H1 (cell line): ENCODE measurements around the gene RIMKLA. TPM values are rescaled to one million over a fixed set of nuclear protein-coding genes. Genes with fewer than 3 reads are reported as not detected.

Source experiments
- CTCF ChIA-PET: fragments of 300-600 bp; sonication (Branson Sonifier 250); formaldehyde crosslinking; loops from one replicate; lab custom pipeline; 2021; ENCODE audit not compliant: partially characterized antibody; lab: Charles Lee
- POLR2A ChIA-PET: fragments of 300-600 bp; sonication (Branson Sonifier 250); formaldehyde crosslinking; loops from one replicate; lab custom pipeline; 2021; ENCODE audit warnings: inconsistent platforms; ENCODE audit not compliant: partially characterized antibody; lab: Charles Lee
- DNase-seq, 2 experiments: peaks; one replicate each; pipeline versions ENCODE4 v3.0.0 to v3.0.0-alpha.2; 2010 to 2022; ENCODE audit warnings: low spot score in 2 of 2, low read depth in 1 of 2, mixed read lengths in 1 of 2
- FAIRE-seq: peaks from 2 replicates; lab custom pipeline; 2011; peaks lifted over from hg19 to GRCh38; lab: Jason Lieb, UNC
- H2AFZ ChIP-seq: 2 replicates; pipeline ENCODE4 v1.8.1; 2012; ENCODE audit warnings: low read length, inconsistent platforms
- H2AK5ac ChIP-seq: 2 replicates; pipeline ENCODE4 v1.6.1; 2013; ENCODE audit warnings: low read depth, low read length
- H2BK120ac ChIP-seq: replicated peaks from 2 replicates; pipeline ENCODE3; 2013; ENCODE audit warnings: low read depth, low read length, inconsistent platforms
- H2BK12ac ChIP-seq: 2 replicates; pipeline ENCODE4 v1.6.1; 2013; ENCODE audit warnings: low read depth, low read length
- H2BK15ac ChIP-seq: 2 replicates; pipeline ENCODE4 v1.6.1; 2013; ENCODE audit warnings: low read length
- H2BK20ac ChIP-seq: 2 replicates; pipeline ENCODE4 v1.6.1; 2013; ENCODE audit warnings: low read length
- H2BK5ac ChIP-seq: 2 replicates; pipeline ENCODE4 v1.6.1; 2013; ENCODE audit warnings: low read depth, low read length
- H3K14ac ChIP-seq: 2 replicates; pipeline ENCODE4 v1.6.1; 2013; ENCODE audit warnings: inconsistent platforms; ENCODE audit not compliant: insufficient read length
- H3K18ac ChIP-seq: 2 replicates; pipeline ENCODE4 v1.6.1; 2013; ENCODE audit warnings: low read length; ENCODE audit errors: extremely low read depth
- H3K23ac ChIP-seq: 2 replicates; pipeline ENCODE4 v1.6.1; 2013; ENCODE audit warnings: inconsistent platforms; ENCODE audit not compliant: insufficient read length
- H3K23me2 ChIP-seq: 2 replicates; pipeline ENCODE4 v1.6.1; 2013; ENCODE audit warnings: low read depth, low read length
- H3K27ac ChIP-seq: 2 replicates; pipeline ENCODE4 v1.6.1; 2011; ENCODE audit warnings: low read depth, low read length, inconsistent platforms
- H3K27me3 ChIP-seq, 4 experiments: replicated peaks in 1 of 4; 1 replicate in 1 of 4; 2 replicates in 3 of 4; pipeline versions ENCODE4 v1.6.1 to v1.8.1; 2011 to 2013; ENCODE audit warnings: low read length in 3 of 4, mild to moderate bottlenecking in 3 of 4, inconsistent platforms in 2 of 4, mixed read lengths in 2 of 4, moderate library complexity in 1 of 4; ENCODE audit not compliant: control insufficient read depth in 3 of 4, insufficient read depth in 3 of 4; ENCODE audit errors: extremely low read depth in 1 of 4
- H3K36me3 ChIP-seq, 4 experiments: 2 replicates each; pipeline versions ENCODE4 v1.6.1 to v1.8.1; 2011 to 2013; ENCODE audit warnings: mild to moderate bottlenecking in 4 of 4, low read length in 3 of 4, moderate library complexity in 2 of 4, control low read depth in 1 of 4, inconsistent platforms in 1 of 4; ENCODE audit not compliant: insufficient read depth in 4 of 4, control insufficient read depth in 2 of 4
- H3K4ac ChIP-seq: replicated peaks from 2 replicates; pipeline ENCODE3; 2013; ENCODE audit warnings: low read length, low read depth, mixed read lengths, inconsistent platforms; ENCODE audit not compliant: insufficient read length
- H3K4me1 ChIP-seq, 4 experiments: replicated peaks in 1 of 4; 1 replicate in 1 of 4; 2 replicates in 3 of 4; pipeline versions ENCODE4 v1.6.1 to v1.8.1; 2011 to 2013; ENCODE audit warnings: low read length in 3 of 4, inconsistent platforms in 2 of 4, mixed read lengths in 1 of 4; ENCODE audit not compliant: insufficient read depth in 4 of 4, control insufficient read depth in 3 of 4
- H3K4me2 ChIP-seq, 2 experiments: 2 replicates each; pipeline versions ENCODE4 v1.6.1 to v1.8.1; 2011 to 2013; ENCODE audit warnings: low read depth in 2 of 2, low read length in 2 of 2, control low read depth in 1 of 2, inconsistent platforms in 1 of 2, mild to moderate bottlenecking in 1 of 2; ENCODE audit not compliant: insufficient read depth in 1 of 2
- H3K4me3 ChIP-seq, 4 experiments: fragments of 200-600, 300-600 bp in 1 of 4; sonication (generic), shearing (Covaris generic), sonication (Bioruptor Twin) in 1 of 4; 2 replicates each; pipeline versions ENCODE4 v1.5.1 to v1.8.1; 2011 to 2016; ENCODE audit warnings: low read length in 4 of 4, low read depth in 3 of 4, control low read depth in 2 of 4, inconsistent platforms in 2 of 4, mild to moderate bottlenecking in 2 of 4, mixed read lengths in 1 of 4, moderate library complexity in 1 of 4; ENCODE audit not compliant: insufficient read depth in 2 of 4; ENCODE audit errors: extremely low read depth in 1 of 4
- H3K56ac ChIP-seq: replicated peaks from 2 replicates; pipeline ENCODE3; 2013; ENCODE audit warnings: low read depth, mild to moderate bottlenecking, mixed read lengths, low read length, inconsistent platforms; ENCODE audit not compliant: insufficient read length
- H3K79me1 ChIP-seq: 2 replicates; pipeline ENCODE4 v1.6.1; 2013; ENCODE audit warnings: low read depth, low read length, control low read depth
- H3K79me2 ChIP-seq, 2 experiments: 2 replicates each; pipeline versions ENCODE4 v1.6.1 to v1.8.1; 2012 to 2013; ENCODE audit warnings: low read length in 2 of 2, mild to moderate bottlenecking in 2 of 2, inconsistent platforms in 1 of 2; ENCODE audit not compliant: insufficient read depth in 2 of 2, control insufficient read depth in 1 of 2
- H3K9ac ChIP-seq, 4 experiments: replicated peaks in 1 of 4; 1 replicate in 1 of 4; 2 replicates in 3 of 4; pipeline versions ENCODE4 v1.6.1 to v1.8.1; 2011 to 2013; ENCODE audit warnings: low read depth in 3 of 4, low read length in 3 of 4, control low read depth in 2 of 4, mild to moderate bottlenecking in 2 of 4, moderate library complexity in 2 of 4, inconsistent platforms in 1 of 4; ENCODE audit errors: extremely low read depth in 1 of 4
- H3K9me3 ChIP-seq, 2 experiments: 2 replicates each; pipeline versions ENCODE4 v1.6.1 to v1.8.1; 2012 to 2013; ENCODE audit warnings: mild to moderate bottlenecking in 2 of 2, moderate library complexity in 2 of 2, control low read depth in 1 of 2, inconsistent platforms in 1 of 2, low read depth in 1 of 2, low read length in 1 of 2, mixed read lengths in 1 of 2; ENCODE audit not compliant: insufficient read depth in 2 of 2
- H4K20me1 ChIP-seq, 2 experiments: replicated peaks in 1 of 2; 2 replicates each; pipeline versions ENCODE3 to v1.8.1; 2011 to 2013; ENCODE audit warnings: inconsistent platforms in 2 of 2, low read length in 2 of 2, mild to moderate bottlenecking in 1 of 2; ENCODE audit not compliant: insufficient read depth in 2 of 2, control insufficient read depth in 1 of 2
- H4K5ac ChIP-seq: 2 replicates; pipeline ENCODE4 v1.6.1; 2013; ENCODE audit warnings: low read length, low read depth, mixed read lengths, inconsistent platforms; ENCODE audit not compliant: insufficient read length
- H4K8ac ChIP-seq: 2 replicates; pipeline ENCODE4 v1.8.0; 2013; ENCODE audit warnings: mild to moderate bottlenecking, moderate library complexity, low read length, inconsistent platforms; ENCODE audit not compliant: insufficient read depth; ENCODE audit errors: extremely low read depth
- H4K91ac ChIP-seq: replicated peaks from 2 replicates; pipeline ENCODE3; 2013; ENCODE audit warnings: low read length, mixed read lengths, inconsistent platforms; ENCODE audit not compliant: insufficient read length
- ASH2L ChIP-seq: fragments of 200-600, 300-600 bp; sonication (generic); IDR thresholded peaks from one replicate; pipeline ENCODE4 v1.7.1; 2017; ENCODE audit warnings: low read length
- BCL11A ChIP-seq, 2 experiments: IDR thresholded peaks; one replicate each; pipeline ENCODE4 v1.6.1; 2011; ENCODE audit warnings: low read depth in 2 of 2, low read length in 2 of 2, mild to moderate bottlenecking in 2 of 2
- BRCA1 ChIP-seq: IDR thresholded peaks from 2 replicates; pipeline ENCODE4 v1.6.1; 2012; ENCODE audit warnings: low read depth, low read length, improper control_type of control experiment
- CEBPB ChIP-seq: IDR thresholded peaks from 2 replicates; pipeline ENCODE4 v1.6.1; 2012; ENCODE audit warnings: low read depth, low read length
- CHD1 ChIP-seq: IDR thresholded peaks from 2 replicates; pipeline ENCODE4 v1.6.1; 2012; ENCODE audit warnings: low read depth, low read length, improper control_type of control experiment
- GABPA ChIP-seq: IDR thresholded peaks from 2 replicates; pipeline ENCODE4 v1.6.1; 2011; ENCODE audit warnings: mild to moderate bottlenecking, low read length, moderate library complexity, borderline replicate concordance; ENCODE audit not compliant: insufficient read depth
- KDM4A ChIP-seq: IDR thresholded peaks from one replicate; pipeline ENCODE4 v1.7.1; 2012; ENCODE audit warnings: low read depth, mild to moderate bottlenecking, moderate library complexity, low read length, inconsistent platforms; ENCODE audit not compliant: severe bottlenecking
- MAFK ChIP-seq: IDR thresholded peaks from 2 replicates; pipeline ENCODE4 v1.6.1; 2012; ENCODE audit warnings: low read depth, mild to moderate bottlenecking, improper control_type of control experiment, low read length
- POLR2A ChIP-seq, 2 experiments: IDR thresholded peaks; 1 replicate in 1 of 2; 2 replicates in 1 of 2; pipeline ENCODE4 v1.6.1; 2011; ENCODE audit warnings: low read depth in 2 of 2, low read length in 2 of 2, mild to moderate bottlenecking in 2 of 2; ENCODE audit errors: control extremely low read depth in 1 of 2
- RAD21 ChIP-seq, 2 experiments: IDR thresholded peaks in 1 of 2; conservative IDR thresholded peaks in 1 of 2; 2 replicates each; pipeline ENCODE4 v1.6.1; 2011; ENCODE audit warnings: low read depth in 2 of 2, low read length in 2 of 2, improper control_type of control experiment in 1 of 2, inconsistent platforms in 1 of 2, mild to moderate bottlenecking in 1 of 2, moderate library complexity in 1 of 2
- RXRA ChIP-seq: IDR thresholded peaks from 2 replicates; pipeline ENCODE4 v1.6.1; 2011; ENCODE audit warnings: low read depth, mild to moderate bottlenecking, low read length, moderate library complexity; ENCODE audit not compliant: insufficient read depth
- SIRT6 ChIP-seq: IDR thresholded peaks from one replicate; pipeline ENCODE4 v1.7.1; 2012; ENCODE audit warnings: low read length, inconsistent platforms
- SP4 ChIP-seq: IDR thresholded peaks from 2 replicates; pipeline ENCODE4 v1.6.1; 2012; ENCODE audit warnings: low read length, inconsistent platforms
- SRF ChIP-seq: IDR thresholded peaks from 2 replicates; pipeline ENCODE4 v1.6.1; 2011; ENCODE audit warnings: mild to moderate bottlenecking, low read depth, low read length, moderate library complexity
- TAF1 ChIP-seq: IDR thresholded peaks from 2 replicates; pipeline ENCODE4 v1.6.1; 2011; ENCODE audit warnings: mild to moderate bottlenecking, low read depth, low read length
- TAF7 ChIP-seq: optimal IDR thresholded peaks from 2 replicates; pipeline ENCODE3; 2011; ENCODE audit warnings: low read depth, mild to moderate bottlenecking, inconsistent platforms, low read length, moderate library complexity, borderline replicate concordance
- TBP ChIP-seq: IDR thresholded peaks from 2 replicates; pipeline ENCODE4 v1.6.1; 2011; ENCODE audit warnings: low read depth, low read length, improper control_type of control experiment
- WGBS, 2 experiments: shearing (Covaris generic) in 1 of 2; methylation state at CpG; one replicate each; pipeline versions ENCODE4 v1.1.6 to v1.1.7; 2013 to 2015; ENCODE audit warnings: low lambda C conversion rate in 2 of 2, mixed read lengths in 2 of 2, inconsistent platforms in 1 of 2, low coverage in 1 of 2, missing lambda C conversion rate in 1 of 2; ENCODE audit not compliant: insufficient replicate concordance in 2 of 2, insufficient coverage in 1 of 2, insufficient read length in 1 of 2; ENCODE audit errors: extremely low coverage in 1 of 2, missing lambda C conversion rate in 1 of 2; 5-methylcytosine and 5-hydroxymethylcytosine counted together
- polyA plus RNA-seq, 7 experiments: library from polyadenylated mRNA; depleted of rRNA in 3 of 7; stranded (reverse) in 5 of 7; unstranded in 2 of 7; fragments of >200 nt in 5 of 7; fragments of 200-250 nt in 2 of 7; gene quantifications; 1 replicate in 5 of 7; 2 replicates in 1 of 7; 4 replicates in 1 of 7; pipeline versions ENCODE4 v1.2.1 to v1.2.3, GENCODE V29; 2011 to 2013; ENCODE audit warnings: missing spikeins in 2 of 7, mixed read lengths in 2 of 7
- total RNA-seq: library from RNA; stranded (reverse); fragmentation: NEBNext Ultra II Directional; extraction: Animal tissue kit (Norgen Biotek cat#: 25700); gene quantifications from 2 replicates; pipeline ENCODE4 v1.2.1, GENCODE V29; 2021

The RIMKLA gene
- total and polyA plus RNA-seq, 2 of the 8 experiments (the other 6 are each of a cell fraction or from before 2014, with no cell fraction given) = 3.2 to 5.8 TPM

- H3K4ac ChIP-seq = no peak overlapping the region
- H4K5ac ChIP-seq = no peak overlapping the region
- H3K36me3 ChIP-seq = no peaks in the 10 kb centered on the region
- no peaks in the 10 kb centered on the region for H3K79me2 ChIP-seq
- H3K9me3 ChIP-seq = no peaks in the 10 kb centered on the region; a peak in 1 of 4 replicates
- no peak overlapping the region for H3K14ac ChIP-seq
- no peaks in the 10 kb centered on the region for H3K27me3 ChIP-seq
- H3K23me2 ChIP-seq = no peaks in the 10 kb centered on the region
- no peak overlapping the region for H2BK20ac ChIP-seq
- ChIA-PET POLR2A (no interaction called here), CTCF (interaction anchor here (0.9 kb wide), 1 partner anchor 15 kb away, joined by 3 read pairs; no protein-coding TSS in a partner anchor)
- no peak overlapping the region for H2AFZ ChIP-seq
- H3K4me1 ChIP-seq = no peaks in the 10 kb centered on the region
- H4K20me1 ChIP-seq = no peaks in the 10 kb centered on the region
- H3K4me3 ChIP-seq = no peak overlapping the region
- H3K23ac ChIP-seq = no peak overlapping the region
- H4K91ac ChIP-seq = no peak overlapping the region
- H2BK5ac ChIP-seq = no peak overlapping the region
- H4K8ac ChIP-seq = no peak overlapping the region
- H2BK15ac ChIP-seq = no peak overlapping the region
- H3K4me2 ChIP-seq = no peak overlapping the region
- 82% methylated on average over 3 of the region's 3 CpGs; no CpG with 5 or more reads in 1 of the 2 experiments for WGBS, 2 experiments
- H2BK12ac ChIP-seq = no peak overlapping the region
- no peaks in the 10 kb centered on the region for H3K79me1 ChIP-seq
- H2BK120ac ChIP-seq = no peak overlapping the region
- H3K56ac ChIP-seq = no peak overlapping the region
- H3K27ac ChIP-seq = no peak overlapping the region
- FAIRE-seq = no peak
- no peak for DNase-seq
- no peak overlapping the region for H3K9ac ChIP-seq
- H3K18ac ChIP-seq = no peak overlapping the region
- no peak overlapping the region for H2AK5ac ChIP-seq
- TF ChIP-seq BRCA1 (no peak), TBP (no peak), TAF7 (no peak), CHD1 (no peak), ASH2L (no peak), SRF (no peak), SIRT6 (no peak), SP4 (no peak), POLR2A (IDR thresholded peaks at IDR 0.05; ENCODE audit: control extremely low read depth in 1 of 2, low read depth in 2 of 2, low read length in 2 of 2) (no peak), KDM4A (no peak), RXRA (no peak), RAD21 (IDR thresholded peaks at IDR 0.05 in 1 of 2, conservative IDR thresholded peaks at IDR 0.05 in 1 of 2; ENCODE audit: low read depth in 2 of 2, low read length in 2 of 2) (no peak), TAF1 (no peak), BCL11A (IDR thresholded peaks at IDR 0.05; ENCODE audit: low read depth in 2 of 2, low read length in 2 of 2) (no peak), CEBPB (no peak), MAFK (no peak), GABPA (no peak)
Measured at GRCh38 chr1:42431514-42431913, 50.9 kb downstream of the RIMKLA start.
